ENCODE results near the gene EHF.
"Not testable (repeated sequence)": the region's sequence is repeated elsewhere in the genome, so short reads cannot be mapped to it uniquely, and the experiment has no call there.

Gene EHF

GRCh38 chr11:34680206-34680605, 59.3 kb downstream of the EHF start:
- no peak overlapping the region for H3K27ac ChIP-seq
- no peak for TF ChIP-seq CTCF (conservative IDR thresholded peaks at IDR 0.05)

GRCh38 chr11:34680918-34681586, 60.2 kb downstream of the EHF start:
- TF ChIP-seq CTCF (conservative IDR thresholded peaks at IDR 0.05), result no peak
- no peak overlapping the region for H3K27ac ChIP-seq

- no peak for TF ChIP-seq CTCF (conservative IDR thresholded peaks at IDR 0.05)
These were observed 61.9 kb downstream of the EHF start for GRCh38 chr11:34682825-34683224.

GRCh38 chr11:34683396-34683795, 62.5 kb downstream of the EHF start:
- no peak overlapping the region for H3K27ac ChIP-seq
- TF ChIP-seq CTCF (conservative IDR thresholded peaks at IDR 0.05), result no peak

More at GRCh38 chr11:34682825-34683224, 61.9 kb downstream of the EHF start:
- no peak overlapping the region for H3K27ac ChIP-seq

GRCh38 chr11:34685864-34686263, 65.0 kb downstream of the EHF start:
- TF ChIP-seq CTCF (conservative IDR thresholded peaks at IDR 0.05), result no peak
- no peak overlapping the region for H3K27ac ChIP-seq

GRCh38 chr11:34692299-34692698, 71.4 kb downstream of the EHF start:
- not testable (repeated sequence) for H3K27ac ChIP-seq

- no peak for TF ChIP-seq CTCF (conservative IDR thresholded peaks at IDR 0.05)
- no peak overlapping the region for H3K27ac ChIP-seq
These were observed 76.0 kb downstream of the EHF start for GRCh38 chr11:34696862-34697261.

GRCh38 chr11:34706709-34707461, 86.0 kb downstream of the EHF start:
- H3K27ac ChIP-seq, result no peak overlapping the region
- TF ChIP-seq CTCF (conservative IDR thresholded peaks at IDR 0.05), result no peak
